ENCODE measurements around the gene PLEKHA1.

- TF ChIP-seq CTCF (IDR thresholded peaks at IDR 0.05) = no peak
- no peak for TF ChIP-seq POLR2A (IDR thresholded peaks at IDR 0.05)
Observed at GRCh38 chr10:122344741-122345258, 29.7 kb upstream of the PLEKHA1 start.
